ENCODE data around the gene PDZRN4. TPM values are rescaled to one million over a fixed set of nuclear protein-coding genes. Genes with fewer than 3 reads are reported as not detected.

The PDZRN4 gene
- total RNA-seq, 1 experiment from 2014 or later: not detected

DNA sequence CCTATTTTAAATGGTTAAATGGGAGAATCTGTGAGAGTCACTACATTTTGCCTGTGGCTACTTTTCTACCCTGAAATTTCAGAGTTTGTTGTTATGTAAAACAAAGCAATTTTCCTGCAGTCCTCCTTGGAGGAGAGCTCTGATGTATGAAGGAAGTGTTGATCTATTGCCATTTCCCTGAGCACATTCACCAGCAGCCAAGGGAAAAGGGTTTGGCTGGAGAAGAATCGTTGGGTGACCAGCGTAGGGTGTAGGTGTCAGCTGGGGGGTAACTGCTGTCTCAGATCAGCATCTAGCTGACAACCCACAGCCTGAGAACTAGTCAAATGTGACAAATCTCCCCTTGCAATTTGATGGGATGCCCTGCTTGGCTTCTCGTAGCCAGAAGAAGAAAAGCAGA lies 230.5 kb downstream of the PDZRN4 start:
- Mint-ChIP-seq H3K9me3 (ENCODE audit: unreplicated experiment) (no peaks in the 10 kb centered on the region), H3K4me1 (ENCODE audit: low read depth, unreplicated experiment) (no peaks in the 10 kb centered on the region), H3K4me3 (ENCODE audit: unreplicated experiment) (no peak overlapping the region), H3K27me3 (ENCODE audit: insufficient read depth, unreplicated experiment) (peaks cover 7% of the 10 kb centered on the region), H3K27ac (ENCODE audit: unreplicated experiment) (no peak overlapping the region), H3K36me3 (ENCODE audit: insufficient read depth, unreplicated experiment) (no peaks in the 10 kb centered on the region)
- H3K4me1 ChIP-seq: no peaks in the 10 kb centered on the region; the same call in 1 of the 2 replicates
- no peaks in the 10 kb centered on the region for H3K9me3 ChIP-seq
- ChIA-PET CTCF (no interaction called here), POLR2A (no interaction called here)
- DNase-seq: no peak
- BruUV-seq (replicated peaks): no TSS peak
- intact Hi-C loops (cut with micrococcal nuclease; ENCODE audit: unreplicated experiment): no loop called here
- no peaks in the 10 kb centered on the region for H3K27me3 ChIP-seq (replicated peaks; ENCODE audit: control insufficient read depth, insufficient read depth, low read length)
- H3K4me3 ChIP-seq (ENCODE audit: low read depth, low read length): no peak overlapping the region
- TF ChIP-seq, protein P1, sequence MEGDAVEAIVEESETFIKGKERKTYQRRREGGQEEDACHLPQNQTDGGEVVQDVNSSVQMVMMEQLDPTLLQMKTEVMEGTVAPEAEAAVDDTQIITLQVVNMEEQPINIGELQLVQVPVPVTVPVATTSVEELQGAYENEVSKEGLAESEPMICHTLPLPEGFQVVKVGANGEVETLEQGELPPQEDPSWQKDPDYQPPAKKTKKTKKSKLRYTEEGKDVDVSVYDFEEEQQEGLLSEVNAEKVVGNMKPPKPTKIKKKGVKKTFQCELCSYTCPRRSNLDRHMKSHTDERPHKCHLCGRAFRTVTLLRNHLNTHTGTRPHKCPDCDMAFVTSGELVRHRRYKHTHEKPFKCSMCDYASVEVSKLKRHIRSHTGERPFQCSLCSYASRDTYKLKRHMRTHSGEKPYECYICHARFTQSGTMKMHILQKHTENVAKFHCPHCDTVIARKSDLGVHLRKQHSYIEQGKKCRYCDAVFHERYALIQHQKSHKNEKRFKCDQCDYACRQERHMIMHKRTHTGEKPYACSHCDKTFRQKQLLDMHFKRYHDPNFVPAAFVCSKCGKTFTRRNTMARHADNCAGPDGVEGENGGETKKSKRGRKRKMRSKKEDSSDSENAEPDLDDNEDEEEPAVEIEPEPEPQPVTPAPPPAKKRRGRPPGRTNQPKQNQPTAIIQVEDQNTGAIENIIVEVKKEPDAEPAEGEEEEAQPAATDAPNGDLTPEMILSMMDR (IDR thresholded peaks at IDR 0.05; ENCODE audit: insufficient read depth in 1 of 2, low read depth in 1 of 2, low read length in 1 of 2, severe bottlenecking in 1 of 2, unreplicated experiment in 1 of 2): no peak
- no peaks in the 10 kb centered on the region for H3K36me3 ChIP-seq (ENCODE audit: control insufficient read depth, insufficient read depth, low read length)

DNA sequence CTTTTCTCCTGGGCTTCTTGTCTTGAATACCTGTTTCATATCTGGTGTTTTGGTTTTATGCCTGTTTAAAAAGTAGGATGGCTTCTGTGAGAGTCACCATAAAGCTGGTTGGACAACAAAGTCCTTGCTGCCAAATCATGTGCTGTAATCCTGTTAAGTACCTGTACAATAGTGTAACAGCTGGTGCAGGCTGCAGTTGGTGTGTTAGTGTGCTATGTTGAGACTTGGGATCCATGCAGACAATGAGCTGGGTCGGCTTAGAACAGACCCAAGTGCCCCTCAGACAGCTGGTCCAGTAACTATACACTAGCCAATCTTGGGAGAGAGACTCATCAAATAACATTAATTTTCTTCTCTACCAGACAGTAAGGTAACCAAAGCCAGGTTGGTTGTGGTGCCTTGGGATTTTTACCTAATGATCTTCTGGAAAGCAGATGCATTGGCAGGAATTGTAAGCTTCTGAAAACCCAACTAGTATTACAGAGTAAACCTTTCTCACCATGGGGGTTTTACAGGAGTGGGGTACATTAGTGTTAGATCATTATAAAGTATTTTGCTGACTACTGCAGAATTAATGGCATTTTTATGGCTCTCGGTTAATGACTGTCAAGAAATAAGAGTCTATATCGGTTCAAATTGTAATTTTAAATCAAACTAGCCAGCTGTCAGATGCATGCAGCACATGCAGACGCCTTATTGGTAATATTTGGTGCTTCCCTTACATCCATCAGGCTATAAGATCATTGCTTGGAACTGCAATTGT lies 231.2 kb downstream of the PDZRN4 start:
- TF ChIP-seq, protein P1 (IDR thresholded peaks at IDR 0.05; ENCODE audit: insufficient read depth in 1 of 2, low read depth in 1 of 2, low read length in 1 of 2, severe bottlenecking in 1 of 2, unreplicated experiment in 1 of 2): no peak
- CTCF ChIA-PET: no interaction called here
- no peak overlapping the region for H3K27ac Mint-ChIP-seq (ENCODE audit: unreplicated experiment)
- no TSS peak for BruUV-seq (replicated peaks)
- Histone ChIP-seq H3K27me3 (replicated peaks; ENCODE audit: control insufficient read depth, insufficient read depth, low read length) (no peaks in the 10 kb centered on the region), H3K9me3 (no peaks in the 10 kb centered on the region), H3K36me3 (ENCODE audit: control insufficient read depth, insufficient read depth, low read length) (no peaks in the 10 kb centered on the region), H3K4me1 (no peaks in the 10 kb centered on the region; the same call in 1 of the 2 replicates), H3K4me3 (ENCODE audit: low read depth, low read length) (no peak overlapping the region)
- no peak overlapping the region for H3K4me3 Mint-ChIP-seq (ENCODE audit: unreplicated experiment)
- POLR2A ChIA-PET: no interaction called here
- no peaks in the 10 kb centered on the region for H3K4me1 Mint-ChIP-seq (ENCODE audit: low read depth, unreplicated experiment)
- DNase-seq: no peak
- no peaks in the 10 kb centered on the region for H3K36me3 Mint-ChIP-seq (ENCODE audit: insufficient read depth, unreplicated experiment)
- intact Hi-C loops (cut with micrococcal nuclease; ENCODE audit: unreplicated experiment): no loop called here
- no peaks in the 10 kb centered on the region for H3K9me3 Mint-ChIP-seq (ENCODE audit: unreplicated experiment)
- peaks cover 7% of the 10 kb centered on the region for H3K27me3 Mint-ChIP-seq (ENCODE audit: insufficient read depth, unreplicated experiment)

DNA sequence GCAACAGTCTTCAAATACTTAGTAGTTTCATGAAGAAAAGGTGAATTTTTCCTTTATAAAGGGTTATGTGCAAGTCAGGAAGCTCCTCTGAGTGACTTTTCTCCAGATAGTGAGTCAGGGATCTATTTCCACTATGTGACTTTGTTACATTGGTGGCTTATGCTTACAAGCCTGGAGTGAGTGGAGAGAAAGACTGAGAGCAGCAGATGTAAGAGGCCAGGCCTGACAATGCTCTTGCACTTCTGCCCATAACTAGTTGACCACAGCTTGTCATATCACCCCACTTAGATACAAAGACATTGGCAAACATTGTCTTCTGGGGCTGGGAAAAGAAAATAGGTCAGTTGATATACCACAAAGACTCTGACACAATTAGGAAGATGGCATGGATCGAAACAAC lies 236.5 kb downstream of the PDZRN4 start:
- BruUV-seq (replicated peaks): no TSS peak
- H3K4me3 Mint-ChIP-seq (ENCODE audit: unreplicated experiment): no peak overlapping the region
- ChIA-PET POLR2A (no interaction called here), CTCF (no interaction called here)
- H3K27me3 Mint-ChIP-seq (ENCODE audit: insufficient read depth, unreplicated experiment): peaks cover 7% of the 10 kb centered on the region
- H3K4me1 Mint-ChIP-seq (ENCODE audit: low read depth, unreplicated experiment): no peaks in the 10 kb centered on the region
- Histone ChIP-seq H3K36me3 (ENCODE audit: control insufficient read depth, insufficient read depth, low read length) (no peaks in the 10 kb centered on the region), H3K9me3 (no peaks in the 10 kb centered on the region), H3K4me1 (no peaks in the 10 kb centered on the region; the same call in 1 of the 2 replicates), H3K4me3 (ENCODE audit: low read depth, low read length) (no peak overlapping the region), H3K27me3 (replicated peaks; ENCODE audit: control insufficient read depth, insufficient read depth, low read length) (no peaks in the 10 kb centered on the region)
- no peak overlapping the region for H3K27ac Mint-ChIP-seq (ENCODE audit: unreplicated experiment)
- H3K36me3 Mint-ChIP-seq (ENCODE audit: insufficient read depth, unreplicated experiment): no peaks in the 10 kb centered on the region
- H3K9me3 Mint-ChIP-seq (ENCODE audit: unreplicated experiment): no peaks in the 10 kb centered on the region
- intact Hi-C loops (cut with micrococcal nuclease; ENCODE audit: unreplicated experiment): no loop called here
- no peak for DNase-seq
- TF ChIP-seq, protein P1 (IDR thresholded peaks at IDR 0.05; ENCODE audit: insufficient read depth in 1 of 2, low read depth in 1 of 2, low read length in 1 of 2, severe bottlenecking in 1 of 2, unreplicated experiment in 1 of 2): no peak

Measured in Caco-2 (cell line).